Activated CD8-positive, alpha-beta T cell treated with anti-CD3 and anti-CD28 coated beads, Interleukin-2, amount 10 ng/mL, durations not matched to agents 7 days and 5 days (primary cell): ENCODE data around the gene RIMBP2. TPM values are rescaled to one million over a fixed set of nuclear protein-coding genes. Genes with fewer than 3 reads are reported as not detected.

ENCODE experiments used
- ATAC-seq: fragments of 150-1000 bp; cut with Tn5 transposase; one replicate; pipeline ENCODE4 v1.10.0; 2021; ENCODE audit warnings: moderate library complexity
- CTCF ChIA-PET: fragments of 350-600 bp; sonication (Branson Sonifier 250); formaldehyde crosslinking; loops from one replicate; lab custom pipeline; 2021; ENCODE audit warnings: antibody characterized with exemption; lab: Charles Lee
- POLR2A ChIA-PET: fragments of 350-600 bp; sonication (Branson Sonifier 250); formaldehyde crosslinking; loops from one replicate; lab custom pipeline; 2021; ENCODE audit warnings: antibody characterized with exemption; lab: Charles Lee
- DNase-seq: peaks from one replicate; pipeline ENCODE4 v3.0.0-alpha.2; 2020
- H3K27ac Mint-ChIP-seq: one replicate; pipeline ENCODE4 v1.8.0; 2021; ENCODE audit warnings: mild to moderate bottlenecking, mixed read lengths
- H3K27me3 Mint-ChIP-seq: one replicate; pipeline ENCODE4 v1.8.0; 2021; ENCODE audit warnings: low read depth, mixed read lengths
- H3K36me3 Mint-ChIP-seq: one replicate; pipeline ENCODE4 v1.8.0; 2021; ENCODE audit warnings: low read depth, mixed read lengths
- H3K4me1 Mint-ChIP-seq: one replicate; pipeline ENCODE4 v1.8.0; 2021; ENCODE audit warnings: low read depth, mixed read lengths
- H3K4me3 Mint-ChIP-seq: one replicate; pipeline ENCODE4 v1.8.0; 2021; ENCODE audit warnings: mild to moderate bottlenecking, mixed read lengths
- H3K9me3 Mint-ChIP-seq: one replicate; pipeline ENCODE4 v1.8.0; 2022; ENCODE audit warnings: mixed read lengths; ENCODE audit not compliant: insufficient read depth
- total RNA-seq, 2 experiments: library from RNA; stranded (reverse); gene quantifications; one replicate each; pipeline ENCODE4 v1.2.3, GENCODE V29; 2021

RIMBP2 gene
- total RNA-seq, 2 experiments from 2014 or later = not detected

- ChIA-PET CTCF (no interaction called here), POLR2A (no interaction called here)
- no peaks in the 10 kb centered on the region for H3K9me3 Mint-ChIP-seq
- DNase-seq = no peak
- no peaks in the 10 kb centered on the region for H3K36me3 Mint-ChIP-seq
- no peak overlapping the region for H3K4me3 Mint-ChIP-seq
- H3K27ac Mint-ChIP-seq = no peak overlapping the region
- no peaks in the 10 kb centered on the region for H3K27me3 Mint-ChIP-seq
- no peaks in the 10 kb centered on the region for H3K4me1 Mint-ChIP-seq
- ATAC-seq = no peak
Measured at GRCh38 chr12:130576371-130576816, 139.7 kb downstream of the RIMBP2 start.

- ChIA-PET CTCF (no interaction called here), POLR2A (no interaction called here)
- Mint-ChIP-seq H3K4me3 (no peak overlapping the region), H3K27me3 (no peaks in the 10 kb centered on the region), H3K9me3 (no peaks in the 10 kb centered on the region), H3K27ac (no peak overlapping the region), H3K36me3 (no peaks in the 10 kb centered on the region), H3K4me1 (no peaks in the 10 kb centered on the region)
- ATAC-seq (no peak), DNase-seq (no peak)
Measured at GRCh38 chr12:130574402-130574801, 141.7 kb downstream of the RIMBP2 start.

GRCh38 chr12:130573766-130574165 is 142.3 kb downstream of the RIMBP2 start:
- H3K4me1 Mint-ChIP-seq = no peaks in the 10 kb centered on the region
- H3K27me3 Mint-ChIP-seq = no peaks in the 10 kb centered on the region
- no peak overlapping the region for H3K4me3 Mint-ChIP-seq
- no peaks in the 10 kb centered on the region for H3K9me3 Mint-ChIP-seq
- ATAC-seq (no peak), DNase-seq (no peak)
- no peaks in the 10 kb centered on the region for H3K36me3 Mint-ChIP-seq
- CTCF ChIA-PET = no interaction called here
- H3K27ac Mint-ChIP-seq = no peak overlapping the region
- POLR2A ChIA-PET = no interaction called here

GRCh38 chr12:130573235-130573634 is 142.9 kb downstream of the RIMBP2 start:
- CTCF ChIA-PET = no interaction called here
- Mint-ChIP-seq H3K9me3 (no peaks in the 10 kb centered on the region), H3K36me3 (no peaks in the 10 kb centered on the region), H3K4me3 (no peak overlapping the region), H3K27ac (no peak overlapping the region), H3K27me3 (no peaks in the 10 kb centered on the region), H3K4me1 (no peaks in the 10 kb centered on the region)
- DNase-seq = no peak
- POLR2A ChIA-PET = no interaction called here
- ATAC-seq = no peak

GRCh38 chr12:130572553-130572952 is 143.5 kb downstream of the RIMBP2 start:
- POLR2A ChIA-PET = no interaction called here
- ATAC-seq = no peak

GRCh38 chr12:130571734-130572133 is 144.4 kb downstream of the RIMBP2 start:
- ATAC-seq = no peak
- no peaks in the 10 kb centered on the region for H3K9me3 Mint-ChIP-seq
- no peak overlapping the region for H3K4me3 Mint-ChIP-seq
- no peak for DNase-seq
- H3K4me1 Mint-ChIP-seq = no peaks in the 10 kb centered on the region
- no peak overlapping the region for H3K27ac Mint-ChIP-seq
- no peaks in the 10 kb centered on the region for H3K27me3 Mint-ChIP-seq
- ChIA-PET CTCF (no interaction called here), POLR2A (no interaction called here)
- no peaks in the 10 kb centered on the region for H3K36me3 Mint-ChIP-seq

More at GRCh38 chr12:130572553-130572952, 143.5 kb downstream of the RIMBP2 start:
- Mint-ChIP-seq H3K27ac (no peak overlapping the region), H3K4me1 (no peaks in the 10 kb centered on the region), H3K27me3 (no peaks in the 10 kb centered on the region), H3K36me3 (no peaks in the 10 kb centered on the region), H3K4me3 (no peak overlapping the region), H3K9me3 (no peaks in the 10 kb centered on the region)
- DNase-seq = no peak
- CTCF ChIA-PET = no interaction called here

- Mint-ChIP-seq H3K4me3 (no peak overlapping the region), H3K36me3 (no peaks in the 10 kb centered on the region), H3K4me1 (no peaks in the 10 kb centered on the region), H3K27me3 (no peaks in the 10 kb centered on the region), H3K9me3 (no peaks in the 10 kb centered on the region), H3K27ac (no peak overlapping the region)
- ChIA-PET CTCF (no interaction called here), POLR2A (no interaction called here)
- DNase-seq (no peak), ATAC-seq (no peak)
Measured at GRCh38 chr12:130571089-130571488, 145.0 kb downstream of the RIMBP2 start.

- H3K27ac Mint-ChIP-seq = no peak overlapping the region
- ATAC-seq (no peak), DNase-seq (no peak)
- ChIA-PET CTCF (no interaction called here), POLR2A (no interaction called here)
- H3K9me3 Mint-ChIP-seq = no peaks in the 10 kb centered on the region
- H3K4me1 Mint-ChIP-seq = no peaks in the 10 kb centered on the region
- no peaks in the 10 kb centered on the region for H3K36me3 Mint-ChIP-seq
- no peak overlapping the region for H3K4me3 Mint-ChIP-seq
- H3K27me3 Mint-ChIP-seq = no peaks in the 10 kb centered on the region
Measured at GRCh38 chr12:130569521-130569920, 146.6 kb downstream of the RIMBP2 start.

GRCh38 chr12:130568501-130568900 is 147.6 kb downstream of the RIMBP2 start:
- Mint-ChIP-seq H3K36me3 (no peaks in the 10 kb centered on the region), H3K4me3 (no peak overlapping the region), H3K27ac (no peak overlapping the region), H3K27me3 (no peaks in the 10 kb centered on the region), H3K4me1 (no peaks in the 10 kb centered on the region), H3K9me3 (peaks cover 4% of the 10 kb centered on the region)
- ChIA-PET CTCF (no interaction called here), POLR2A (no interaction called here)
- no peak for DNase-seq
- ATAC-seq = no peak

GRCh38 chr12:130568041-130568440 is 148.1 kb downstream of the RIMBP2 start:
- CTCF ChIA-PET = no interaction called here
- ATAC-seq = no peak
- no peak overlapping the region for H3K4me3 Mint-ChIP-seq

GRCh38 chr12:130566446-130567155 is 149.5 kb downstream of the RIMBP2 start:
- POLR2A ChIA-PET = no interaction called here
- no peak for ATAC-seq

More at GRCh38 chr12:130568041-130568440, 148.1 kb downstream of the RIMBP2 start:
- Mint-ChIP-seq H3K4me1 (no peaks in the 10 kb centered on the region), H3K27me3 (no peaks in the 10 kb centered on the region), H3K27ac (no peak overlapping the region), H3K9me3 (peaks cover 4% of the 10 kb centered on the region), H3K36me3 (no peaks in the 10 kb centered on the region)
- no peak for DNase-seq
- POLR2A ChIA-PET = no interaction called here

GRCh38 chr12:130565189-130565588 is 150.9 kb downstream of the RIMBP2 start:
- ATAC-seq (no peak), DNase-seq (no peak)
- Mint-ChIP-seq H3K36me3 (no peaks in the 10 kb centered on the region), H3K27ac (no peak overlapping the region), H3K9me3 (peaks cover 4% of the 10 kb centered on the region), H3K4me1 (no peaks in the 10 kb centered on the region), H3K4me3 (no peak overlapping the region), H3K27me3 (no peaks in the 10 kb centered on the region)
- CTCF ChIA-PET = no interaction called here
- POLR2A ChIA-PET = no interaction called here

More at GRCh38 chr12:130566446-130567155, 149.5 kb downstream of the RIMBP2 start:
- Mint-ChIP-seq H3K27me3 (no peaks in the 10 kb centered on the region), H3K9me3 (peaks cover 4% of the 10 kb centered on the region), H3K27ac (no peak overlapping the region), H3K36me3 (no peaks in the 10 kb centered on the region), H3K4me3 (no peak overlapping the region), H3K4me1 (no peaks in the 10 kb centered on the region)
- CTCF ChIA-PET = no interaction called here
- DNase-seq = no peak

GRCh38 chr12:130563323-130563722 is 152.8 kb downstream of the RIMBP2 start:
- Mint-ChIP-seq H3K27ac (no peak overlapping the region), H3K9me3 (peaks cover 4% of the 10 kb centered on the region), H3K27me3 (no peaks in the 10 kb centered on the region), H3K36me3 (no peaks in the 10 kb centered on the region), H3K4me1 (no peaks in the 10 kb centered on the region), H3K4me3 (no peak overlapping the region)
- ATAC-seq (no peak), DNase-seq (no peak)
- CTCF ChIA-PET = no interaction called here
- POLR2A ChIA-PET = no interaction called here
